ENCODE results near the gene ADGRG3. TPM values are rescaled to one million over a fixed set of nuclear protein-coding genes. Genes with fewer than 3 reads are reported as not detected.

The ADGRG3 gene
- total and polyA plus RNA-seq, 9 of the 15 experiments (the other 6 are each of a cell fraction or from before 2014, with no cell fraction given), result 0.09 to 0.52 (median 0.14) TPM; not detected in 3

- no peak for TF ChIP-seq RERE (CRISPR knock-in tag; IDR thresholded peaks at IDR 0.05; ENCODE audit: borderline replicate concordance)
- peak; percentile 64; the same call in 1 of the 2 replicates for TF ChIP-seq ZNF143 (CRISPR knock-in tag; IDR thresholded peaks at IDR 0.05)
- no peak for TF ChIP-seq PATZ1 (CRISPR knock-in tag; IDR thresholded peaks at IDR 0.05; ENCODE audit: borderline replicate concordance)
- TF ChIP-seq TCF3 (CRISPR knock-in tag; IDR thresholded peaks at IDR 0.05), result peak; percentile 73
- peak; percentile 46; the same call in 1 of the 2 replicates for TF ChIP-seq ZNF395 (CRISPR knock-in tag; IDR thresholded peaks at IDR 0.05)
- no peak for TF ChIP-seq ILF3 (IDR thresholded peaks at IDR 0.05; ENCODE audit: borderline replicate concordance)
- TF ChIP-seq SRSF7 (optimal IDR thresholded peaks at IDR 0.05; ENCODE audit: low read depth, low read length), result no peak
- no peak for TF ChIP-seq UBTF (IDR thresholded peaks at IDR 0.05; ENCODE audit: borderline replicate concordance in 1 of 2, low read depth in 2 of 2, low read length in 2 of 2)
- TF ChIP-seq VEZF1 (CRISPR knock-in tag; IDR thresholded peaks at IDR 0.05), result 0 out of 2 replicates have a peak, but pooled peaks have one; percentile 16
- TF ChIP-seq MBD1 (CRISPR knock-in tag; IDR thresholded peaks at IDR 0.05), result no peak
Observed at GRCh38 chr16:57700781-57701551, 32.9 kb downstream of the ADGRG3 start (continued).
